Measurements from ENCODE around the gene MLPH.

Gene MLPH

GRCh38 chr2:237549216-237549615 lies 62.2 kb downstream of the MLPH start:
- DNase-seq: no peak

- no peak for DNase-seq
These were observed 62.8 kb downstream of the MLPH start for GRCh38 chr2:237549643-237550415.

- DNase-seq: no peak
These were observed 64.1 kb downstream of the MLPH start for GRCh38 chr2:237551071-237551574.

GRCh38 chr2:237552908-237553307 lies 65.9 kb downstream of the MLPH start:
- no peak for DNase-seq

- DNase-seq: no peak
These were observed 66.9 kb downstream of the MLPH start for GRCh38 chr2:237553948-237554347.

- no peak for DNase-seq
These were observed 68.5 kb downstream of the MLPH start for GRCh38 chr2:237555560-237555959.

- no peak for DNase-seq
These were observed 70.0 kb downstream of the MLPH start for GRCh38 chr2:237556773-237557632.

GRCh38 chr2:237557633-237558015 lies 70.6 kb downstream of the MLPH start:
- DNase-seq: no peak

- DNase-seq: peak; percentile 36
These were observed 72.0 kb downstream of the MLPH start for GRCh38 chr2:237558961-237559641.

GRCh38 chr2:237561221-237561620 lies 74.2 kb downstream of the MLPH start:
- no peak for DNase-seq

- DNase-seq: no peak
These were observed 76.8 kb downstream of the MLPH start for GRCh38 chr2:237563816-237564215.

- no peak for DNase-seq
These were observed 77.6 kb downstream of the MLPH start for GRCh38 chr2:237564526-237565131.

GRCh38 chr2:237565974-237566373 lies 78.9 kb downstream of the MLPH start:
- no peak for DNase-seq

- DNase-seq: no peak
These were observed 79.6 kb downstream of the MLPH start, which contains the start of gene PRLH for GRCh38 chr2:237566401-237567235. PRLH (plus strand) TSS chr2:237566574; CDS start chr2:237566574, 0 bp downstream.

GRCh38 chr2:237567276-237568029 lies 80.4 kb downstream of the MLPH start:
- no peak for DNase-seq

GRCh38 chr2:237568121-237568660 lies 81.1 kb downstream of the MLPH start:
- DNase-seq: no peak

- no peak for DNase-seq
These were observed 82.0 kb downstream of the MLPH start for GRCh38 chr2:237569041-237569440.

GRCh38 chr2:237569896-237570295 lies 82.8 kb downstream of the MLPH start:
- no peak for DNase-seq

- no peak for DNase-seq
These were observed 83.8 kb downstream of the MLPH start for GRCh38 chr2:237570776-237571335.

GRCh38 chr2:237571551-237571950 lies 84.5 kb downstream of the MLPH start:
- no peak for DNase-seq
